K562 (cell line): Measurements from ENCODE around the gene HTR3E. TPM values are rescaled to one million over a fixed set of nuclear protein-coding genes. Genes with fewer than 3 reads are reported as not detected.
A peak's percentile ranks its signal among the peaks of the same experiment; 100 is the strongest.

Source experiments
- ARID1B ChIP-seq: fragments of 450-650 bp; IDR thresholded peaks from 2 replicates; pipeline ENCODE4 v1.6.1; 2016; ENCODE audit warnings: antibody characterized with exemption, mild to moderate bottlenecking, inconsistent platforms
- KLF10 ChIP-seq: fragments of 250-450 bp; sonication (Bioruptor Pico); IDR thresholded peaks from 2 replicates; pipeline ENCODE4 v1.6.1; 2021; ENCODE audit warnings: matching md5 sums
- MECOM ChIP-seq: fragments of 250-450 bp; sonication (Bioruptor Pico); IDR thresholded peaks from 2 replicates; pipeline ENCODE4 v1.8.0; 2022; ENCODE audit warnings: inconsistent platforms
- POLR3G ChIP-seq: IDR thresholded peaks from 2 replicates; pipeline ENCODE4 v1.6.1; 2011; ENCODE audit not compliant: insufficient read length, insufficient replicate concordance; ENCODE audit errors: extremely low read depth
- RBM25 ChIP-seq: fragments of 200-400 bp; formaldehyde crosslinking; IDR thresholded peaks from 2 replicates; pipeline ENCODE4 v1.6.1; 2018; ENCODE audit warnings: low read length, low read depth, moderate library complexity; ENCODE audit not compliant: severe bottlenecking
- RBM34 ChIP-seq: fragments of 200-400 bp; formaldehyde crosslinking; IDR thresholded peaks from 2 replicates; pipeline ENCODE4 v1.6.1; 2018; ENCODE audit warnings: low read length, borderline replicate concordance; ENCODE audit not compliant: insufficient read depth
- RFX7 ChIP-seq: fragments of 250-450 bp; sonication (Bioruptor Pico); IDR thresholded peaks from 2 replicates; pipeline ENCODE4 v1.5.1; 2021; ENCODE audit warnings: mild to moderate bottlenecking
- SMAD3 ChIP-seq: fragments of 450-650 bp; formaldehyde crosslinking; conservative IDR thresholded peaks from 2 replicates; pipeline ENCODE4 v1.4.0; 2020; ENCODE audit warnings: mild to moderate bottlenecking
- TGIF2 ChIP-seq: sonication (generic); formaldehyde crosslinking; IDR thresholded peaks from 2 replicates; pipeline ENCODE4 v1.8.1; 2022; ENCODE audit warnings: mild to moderate bottlenecking, missing genetic modification reagents, moderate library complexity
- TOE1 ChIP-seq, 2 experiments: fragments of 450-650 bp in 1 of 2; sonication (generic) in 1 of 2; formaldehyde crosslinking in 1 of 2; IDR thresholded peaks; 2 replicates each; pipeline versions ENCODE4 v1.7.1 to v1.8.0; 2016 to 2022; ENCODE audit warnings: borderline replicate concordance in 2 of 2, mild to moderate bottlenecking in 2 of 2, antibody characterized with exemption in 1 of 2, inconsistent platforms in 1 of 2, low read depth in 1 of 2, missing genetic modification reagents in 1 of 2, moderate library complexity in 1 of 2
- ZBTB1 ChIP-seq: sonication (generic); formaldehyde crosslinking; IDR thresholded peaks from 2 replicates; pipeline ENCODE4 v1.8.1; 2023; ENCODE audit warnings: missing genetic modification reagents, low read depth, mild to moderate bottlenecking, borderline replicate concordance
- ZNF785 ChIP-seq: fragments of 250-450 bp; sonication (Bioruptor Pico); IDR thresholded peaks from 2 replicates; pipeline ENCODE4 v1.4.0; 2020; ENCODE audit warnings: mild to moderate bottlenecking
- ZNF830 ChIP-seq: fragments of 250-450 bp; sonication (Bioruptor Pico); IDR thresholded peaks from 2 replicates; pipeline ENCODE4 v1.5.0; 2021; ENCODE audit warnings: mild to moderate bottlenecking
- polyA plus RNA-seq, 8 experiments: library from polyadenylated mRNA; depleted of rRNA in 4 of 8; stranded (reverse) in 5 of 8; unstranded in 3 of 8; fragments of >200 nt; fragmentation: Nextera tagmentation in 2 of 8; fragmentation: Illumina TruSeq in 1 of 8; extraction: Ambion mirVana in 2 of 8; extraction: Trizol in 1 of 8; gene quantifications; 2 replicates each; pipeline versions ENCODE4 v1.2.1 to v1.2.3, GENCODE V29; 2011 to 2014; ENCODE audit warnings: inconsistent platforms in 1 of 8, missing spikeins in 1 of 8
- total RNA-seq, 7 experiments: library from RNA; depleted of rRNA in 6 of 7; stranded (reverse); fragments of >200 nt in 6 of 7; fragmentation: Illumina TruSeq in 2 of 7; extraction: Trizol in 2 of 7; gene quantifications; 2 replicates each; pipeline versions ENCODE4 v1.2.1 to v1.2.3, GENCODE V29; 2011 to 2021; ENCODE audit warnings: low replicate concordance in 1 of 7
- TF ChIP-seq, protein P1 (sequence below): sonication (generic); formaldehyde crosslinking; IDR thresholded peaks from 2 replicates; pipeline ENCODE4 v1.8.1; 2022; ENCODE audit warnings: missing genetic modification reagents
- TF ChIP-seq, protein P2 (sequence below): sonication (generic); formaldehyde crosslinking; IDR thresholded peaks from 2 replicates; pipeline ENCODE4 v1.8.0; 2022; ENCODE audit warnings: mild to moderate bottlenecking, missing genetic modification reagents
- TF ChIP-seq, protein P3 (sequence below): fragments of 250-450 bp; sonication (Bioruptor Pico); IDR thresholded peaks from 2 replicates; pipeline ENCODE4 v1.4.0; 2020
- TF ChIP-seq, protein P4 (sequence below): sonication (generic); formaldehyde crosslinking; IDR thresholded peaks from 2 replicates; pipeline ENCODE4 v1.8.0; 2022; ENCODE audit warnings: missing genetic modification reagents, mild to moderate bottlenecking, borderline replicate concordance

HTR3E gene
- total and polyA plus RNA-seq, 9 of the 15 experiments (the other 6 are each of a cell fraction or from before 2014, with no cell fraction given) = not detected

DNA sequence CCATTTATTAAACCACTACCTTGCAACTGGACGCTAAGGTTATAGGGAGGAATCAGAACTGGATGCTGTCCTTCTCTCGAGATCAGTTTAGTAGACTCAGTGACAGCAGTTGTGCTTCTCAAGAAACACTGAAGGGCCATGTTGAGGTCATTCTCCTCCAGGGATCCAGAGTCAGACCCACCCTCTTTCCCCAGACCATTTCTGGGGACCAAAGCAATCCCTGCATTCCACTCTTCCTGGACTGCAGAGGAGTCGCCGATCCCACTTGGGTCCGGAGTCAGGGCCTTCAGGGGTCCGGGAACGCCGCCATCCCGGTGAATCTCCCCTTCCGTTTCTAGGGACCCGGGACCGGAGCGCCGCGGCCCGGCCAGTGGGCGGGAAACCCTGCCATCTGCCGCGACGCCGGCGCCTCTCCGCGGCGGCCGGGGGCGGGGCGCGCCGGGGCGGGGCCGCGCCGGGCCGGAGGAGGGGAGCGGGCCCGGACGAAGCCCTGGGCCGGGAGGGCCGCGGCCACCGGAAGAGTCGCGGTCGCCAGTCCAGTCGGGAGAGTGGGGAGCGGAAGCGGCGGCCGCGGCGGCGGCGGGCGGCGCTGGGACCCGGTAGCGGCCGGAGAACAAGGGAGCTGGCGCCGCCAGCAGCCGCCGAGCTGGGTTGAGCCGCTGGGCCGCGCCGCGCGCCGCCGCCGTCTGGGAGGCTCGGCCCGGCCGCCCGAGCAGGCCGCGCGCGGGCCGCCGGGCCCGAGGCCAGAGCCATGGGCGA is 58.2 kb downstream of the HTR3E start, which contains the start of gene DVL3 (continued):
- TF ChIP-seq, protein P1, sequence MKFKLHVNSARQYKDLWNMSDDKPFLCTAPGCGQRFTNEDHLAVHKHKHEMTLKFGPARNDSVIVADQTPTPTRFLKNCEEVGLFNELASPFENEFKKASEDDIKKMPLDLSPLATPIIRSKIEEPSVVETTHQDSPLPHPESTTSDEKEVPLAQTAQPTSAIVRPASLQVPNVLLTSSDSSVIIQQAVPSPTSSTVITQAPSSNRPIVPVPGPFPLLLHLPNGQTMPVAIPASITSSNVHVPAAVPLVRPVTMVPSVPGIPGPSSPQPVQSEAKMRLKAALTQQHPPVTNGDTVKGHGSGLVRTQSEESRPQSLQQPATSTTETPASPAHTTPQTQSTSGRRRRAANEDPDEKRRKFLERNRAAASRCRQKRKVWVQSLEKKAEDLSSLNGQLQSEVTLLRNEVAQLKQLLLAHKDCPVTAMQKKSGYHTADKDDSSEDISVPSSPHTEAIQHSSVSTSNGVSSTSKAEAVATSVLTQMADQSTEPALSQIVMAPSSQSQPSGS (CRISPR knock-in tag) = no peak
- no peak for TF ChIP-seq KLF10 (CRISPR knock-in tag)
- no peak for TF ChIP-seq ZNF785
- TF ChIP-seq, protein P2, sequence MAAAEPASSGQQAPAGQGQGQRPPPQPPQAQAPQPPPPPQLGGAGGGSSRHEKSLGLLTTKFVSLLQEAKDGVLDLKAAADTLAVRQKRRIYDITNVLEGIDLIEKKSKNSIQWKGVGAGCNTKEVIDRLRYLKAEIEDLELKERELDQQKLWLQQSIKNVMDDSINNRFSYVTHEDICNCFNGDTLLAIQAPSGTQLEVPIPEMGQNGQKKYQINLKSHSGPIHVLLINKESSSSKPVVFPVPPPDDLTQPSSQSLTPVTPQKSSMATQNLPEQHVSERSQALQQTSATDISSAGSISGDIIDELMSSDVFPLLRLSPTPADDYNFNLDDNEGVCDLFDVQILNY (CRISPR knock-in tag) = no peak
- TF ChIP-seq, protein P3, sequence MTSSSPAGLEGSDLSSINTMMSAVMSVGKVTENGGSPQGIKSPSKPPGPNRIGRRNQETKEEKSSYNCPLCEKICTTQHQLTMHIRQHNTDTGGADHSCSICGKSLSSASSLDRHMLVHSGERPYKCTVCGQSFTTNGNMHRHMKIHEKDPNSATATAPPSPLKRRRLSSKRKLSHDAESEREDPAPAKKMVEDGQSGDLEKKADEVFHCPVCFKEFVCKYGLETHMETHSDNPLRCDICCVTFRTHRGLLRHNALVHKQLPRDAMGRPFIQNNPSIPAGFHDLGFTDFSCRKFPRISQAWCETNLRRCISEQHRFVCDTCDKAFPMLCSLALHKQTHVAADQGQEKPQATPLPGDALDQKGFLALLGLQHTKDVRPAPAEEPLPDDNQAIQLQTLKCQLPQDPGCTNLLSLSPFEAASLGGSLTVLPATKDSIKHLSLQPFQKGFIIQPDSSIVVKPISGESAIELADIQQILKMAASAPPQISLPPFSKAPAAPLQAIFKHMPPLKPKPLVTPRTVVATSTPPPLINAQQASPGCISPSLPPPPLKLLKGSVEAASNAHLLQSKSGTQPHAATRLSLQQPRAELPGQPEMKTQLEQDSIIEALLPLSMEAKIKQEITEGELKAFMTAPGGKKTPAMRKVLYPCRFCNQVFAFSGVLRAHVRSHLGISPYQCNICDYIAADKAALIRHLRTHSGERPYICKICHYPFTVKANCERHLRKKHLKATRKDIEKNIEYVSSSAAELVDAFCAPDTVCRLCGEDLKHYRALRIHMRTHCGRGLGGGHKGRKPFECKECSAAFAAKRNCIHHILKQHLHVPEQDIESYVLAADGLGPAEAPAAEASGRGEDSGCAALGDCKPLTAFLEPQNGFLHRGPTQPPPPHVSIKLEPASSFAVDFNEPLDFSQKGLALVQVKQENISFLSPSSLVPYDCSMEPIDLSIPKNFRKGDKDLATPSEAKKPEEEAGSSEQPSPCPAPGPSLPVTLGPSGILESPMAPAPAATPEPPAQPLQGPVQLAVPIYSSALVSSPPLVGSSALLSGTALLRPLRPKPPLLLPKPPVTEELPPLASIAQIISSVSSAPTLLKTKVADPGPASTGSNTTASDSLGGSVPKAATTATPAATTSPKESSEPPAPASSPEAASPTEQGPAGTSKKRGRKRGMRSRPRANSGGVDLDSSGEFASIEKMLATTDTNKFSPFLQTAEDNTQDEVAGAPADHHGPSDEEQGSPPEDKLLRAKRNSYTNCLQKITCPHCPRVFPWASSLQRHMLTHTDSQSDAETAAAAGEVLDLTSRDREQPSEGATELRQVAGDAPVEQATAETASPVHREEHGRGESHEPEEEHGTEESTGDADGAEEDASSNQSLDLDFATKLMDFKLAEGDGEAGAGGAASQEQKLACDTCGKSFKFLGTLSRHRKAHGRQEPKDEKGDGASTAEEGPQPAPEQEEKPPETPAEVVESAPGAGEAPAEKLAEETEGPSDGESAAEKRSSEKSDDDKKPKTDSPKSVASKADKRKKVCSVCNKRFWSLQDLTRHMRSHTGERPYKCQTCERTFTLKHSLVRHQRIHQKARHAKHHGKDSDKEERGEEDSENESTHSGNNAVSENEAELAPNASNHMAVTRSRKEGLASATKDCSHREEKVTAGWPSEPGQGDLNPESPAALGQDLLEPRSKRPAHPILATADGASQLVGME (CRISPR knock-in tag) = no peak
- TF ChIP-seq RBM34 = no peak
- TF ChIP-seq ZBTB1 (CRISPR knock-in tag) = peak; percentile 13; the same call in 1 of the 2 replicates
- no peak for TF ChIP-seq RBM25
- TF ChIP-seq ARID1B = no peak
- TF ChIP-seq, protein P4, sequence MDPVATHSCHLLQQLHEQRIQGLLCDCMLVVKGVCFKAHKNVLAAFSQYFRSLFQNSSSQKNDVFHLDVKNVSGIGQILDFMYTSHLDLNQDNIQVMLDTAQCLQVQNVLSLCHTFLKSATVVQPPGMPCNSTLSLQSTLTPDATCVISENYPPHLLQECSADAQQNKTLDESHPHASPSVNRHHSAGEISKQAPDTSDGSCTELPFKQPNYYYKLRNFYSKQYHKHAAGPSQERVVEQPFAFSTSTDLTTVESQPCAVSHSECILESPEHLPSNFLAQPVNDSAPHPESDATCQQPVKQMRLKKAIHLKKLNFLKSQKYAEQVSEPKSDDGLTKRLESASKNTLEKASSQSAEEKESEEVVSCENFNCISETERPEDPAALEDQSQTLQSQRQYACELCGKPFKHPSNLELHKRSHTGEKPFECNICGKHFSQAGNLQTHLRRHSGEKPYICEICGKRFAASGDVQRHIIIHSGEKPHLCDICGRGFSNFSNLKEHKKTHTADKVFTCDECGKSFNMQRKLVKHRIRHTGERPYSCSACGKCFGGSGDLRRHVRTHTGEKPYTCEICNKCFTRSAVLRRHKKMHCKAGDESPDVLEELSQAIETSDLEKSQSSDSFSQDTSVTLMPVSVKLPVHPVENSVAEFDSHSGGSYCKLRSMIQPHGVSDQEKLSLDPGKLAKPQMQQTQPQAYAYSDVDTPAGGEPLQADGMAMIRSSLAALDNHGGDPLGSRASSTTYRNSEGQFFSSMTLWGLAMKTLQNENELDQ (CRISPR knock-in tag) = no peak
- TF ChIP-seq MECOM = no peak
- no peak for TF ChIP-seq RFX7
- no peak for TF ChIP-seq SMAD3 (CRISPR knock-in tag)
- TF ChIP-seq ZNF830 = no peak
- TF ChIP-seq TGIF2 (CRISPR knock-in tag) = no peak
- TF ChIP-seq TOE1 (IDR thresholded peaks at IDR 0.05; ENCODE audit: borderline replicate concordance) = 0 out of 2 replicates have a peak, but pooled peaks have one; percentile 41
- TF ChIP-seq TOE1 (CRISPR knock-in tag; IDR thresholded peaks at IDR 0.05; ENCODE audit: borderline replicate concordance, low read depth) = no peak
- no peak for TF ChIP-seq POLR3G
